Left colon (tissue), 2 donors: Measurements from ENCODE around the gene TOX2. TPM values are rescaled to one million over a fixed set of nuclear protein-coding genes. Genes with fewer than 3 reads are reported as not detected.

Experiments
- ATAC-seq: fragments of 200-7000 bp; cut with Tn5 transposase; one replicate; pipeline ENCODE4 v1.9.1; 2020; ENCODE audit warnings: mild to moderate bottlenecking, moderate library complexity
- DNase-seq, 2 donors: peaks; one replicate each; pipeline ENCODE4 v3.0.0-alpha.2; 2020
- intact Hi-C, 2 donors: fragments of 100-400 bp; cut with DNase I in 1 of 2; cut with micrococcal nuclease in 1 of 2; formaldehyde crosslinking; loops; one replicate each; pipeline versions ENCODE4 v1.11.2 to v1.14.0; 2022; cut with DNase I, micrococcal nuclease
- total RNA-seq, 2 donors: library from RNA; stranded (reverse); fragmentation: NEBNext Ultra II Directional; extraction: Animal tissue kit (Norgen Biotek cat#: 25700); gene quantifications; one replicate each; pipeline ENCODE4 v1.2.1, GENCODE V29; 2021
- donor health status: DM: no; HTN: no; CAD: no.
- donor health status: DM: yes; HTN: yes; CAD: no.

Gene TOX2
- total RNA-seq, 2 donors from 2014 or later = 3.0 to 3.4 TPM

DNA sequence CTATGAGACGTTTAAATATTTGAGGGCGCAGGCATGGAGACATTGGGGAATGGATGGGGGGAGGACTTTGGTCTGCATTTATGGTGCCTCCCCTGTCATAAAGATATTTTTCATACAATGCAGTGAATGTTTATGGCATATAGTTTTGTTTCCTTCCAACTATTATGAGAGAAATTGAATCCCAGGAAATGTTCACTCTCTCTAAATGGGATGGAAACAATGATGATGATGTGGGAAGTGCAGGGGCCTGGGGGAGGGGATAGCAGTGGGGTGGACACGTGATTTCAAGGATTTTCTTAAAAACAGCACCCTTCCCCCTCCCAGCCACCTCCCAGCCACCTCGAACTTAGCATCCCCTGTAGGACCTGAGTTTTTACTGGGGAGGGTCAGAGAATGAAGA, 69.9 kb downstream of the TOX2 start:
- intact Hi-C loops = no loop called here
- peak; percentile 45 to 48 for DNase-seq
- ATAC-seq = peak; percentile 59

DNA sequence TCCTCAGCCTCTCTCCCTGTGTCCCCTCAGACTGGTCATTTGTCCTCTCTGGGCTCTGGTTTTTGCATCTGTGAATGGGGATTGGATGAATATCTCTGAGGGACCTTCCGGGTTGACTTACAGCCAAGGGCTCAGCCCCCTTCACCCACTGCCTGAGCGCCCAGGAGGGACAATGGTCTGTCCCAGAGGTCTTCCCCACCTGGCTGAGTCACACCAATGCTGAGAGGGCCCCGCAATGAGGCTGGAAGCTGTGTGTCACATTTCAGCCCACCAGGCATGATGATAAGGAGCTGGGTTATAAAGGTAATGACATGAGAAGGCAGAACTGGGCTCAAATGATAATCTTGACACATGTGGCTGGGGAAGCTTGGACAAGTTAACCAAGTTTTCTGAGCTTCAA, 70.5 kb downstream of the TOX2 start:
- intact Hi-C loops = no loop called here
- DNase-seq (no peak), ATAC-seq (peak; percentile 17)

DNA sequence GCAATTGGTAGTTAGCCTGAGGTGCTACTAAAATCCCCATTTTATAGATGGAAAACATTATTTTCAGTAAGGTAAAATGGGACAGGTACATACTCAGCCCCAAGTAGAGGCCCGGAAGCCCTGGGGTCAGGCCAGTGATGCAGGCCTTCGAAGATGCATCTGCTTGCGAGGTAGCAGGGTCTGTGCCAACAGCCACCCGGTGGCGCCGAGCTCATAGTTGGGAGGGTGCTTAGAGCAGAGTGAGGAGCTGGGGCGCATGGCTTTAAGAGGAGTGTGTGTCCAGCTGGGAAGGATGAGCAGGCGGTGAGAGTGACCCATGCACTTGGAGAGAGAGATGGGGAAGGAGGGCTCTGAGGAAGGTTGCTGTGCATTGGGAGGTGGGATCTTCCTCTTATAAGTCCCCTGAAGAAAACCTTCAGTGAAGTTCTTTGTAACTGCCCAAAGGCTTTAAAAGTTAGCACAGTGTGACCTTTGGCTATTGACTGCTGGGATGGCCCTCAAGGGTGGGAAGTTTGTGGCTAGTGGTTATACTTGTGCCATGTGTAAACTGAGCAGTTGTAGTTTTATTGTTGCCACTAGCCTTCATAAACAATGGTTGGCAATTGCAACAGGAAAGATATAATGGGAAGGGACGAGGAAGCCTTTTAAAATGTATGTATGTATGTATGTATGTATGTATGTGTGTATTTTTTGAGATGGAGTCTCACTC, 71.1 kb downstream of the TOX2 start:
- DNase-seq (peak; percentile 40 to 64), ATAC-seq (peak; percentile 74)
- intact Hi-C loops = no loop called here

DNA sequence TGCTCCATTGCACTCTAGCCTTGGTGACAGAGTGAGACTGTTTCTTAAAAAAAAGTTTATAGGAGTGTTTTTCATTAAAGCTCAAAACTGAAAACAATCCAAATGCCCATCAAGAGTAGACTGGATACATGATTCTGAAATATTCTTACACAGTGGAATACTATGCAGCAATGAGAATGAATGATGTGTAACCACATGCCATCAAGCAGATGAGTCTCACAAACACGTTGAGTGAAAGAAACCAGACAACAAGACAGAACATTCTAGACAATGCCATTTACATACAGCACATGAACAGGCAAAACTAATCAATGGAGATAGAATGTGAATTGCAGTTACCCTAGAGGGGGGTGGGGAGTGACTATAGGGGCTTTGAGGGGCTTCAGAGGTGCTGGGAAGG, 72.4 kb downstream of the TOX2 start:
- DNase-seq (no peak), ATAC-seq (no peak)
- intact Hi-C loops = no loop called here

DNA sequence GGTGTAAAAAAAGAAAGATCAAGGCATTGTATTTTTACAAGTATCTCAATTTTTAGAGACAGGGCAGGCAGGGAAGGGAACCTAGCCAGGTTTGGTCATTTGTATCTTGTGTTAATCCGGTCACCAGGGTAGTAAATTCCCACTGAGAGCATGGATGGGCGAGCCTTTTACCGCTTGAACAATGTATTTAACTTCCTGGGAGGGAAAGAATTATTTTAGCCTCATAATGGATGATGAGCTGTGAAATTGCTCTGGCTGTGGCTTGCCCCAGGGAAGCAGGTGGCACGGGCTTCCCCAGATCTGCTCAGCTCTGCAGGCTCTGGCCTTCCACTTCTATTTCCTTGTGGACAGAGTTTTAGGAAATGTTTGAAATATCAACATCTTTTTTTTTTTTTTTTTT, 72.9 kb downstream of the TOX2 start:
- intact Hi-C loops = no loop called here
- DNase-seq (no peak), ATAC-seq (peak; percentile 4)

DNA sequence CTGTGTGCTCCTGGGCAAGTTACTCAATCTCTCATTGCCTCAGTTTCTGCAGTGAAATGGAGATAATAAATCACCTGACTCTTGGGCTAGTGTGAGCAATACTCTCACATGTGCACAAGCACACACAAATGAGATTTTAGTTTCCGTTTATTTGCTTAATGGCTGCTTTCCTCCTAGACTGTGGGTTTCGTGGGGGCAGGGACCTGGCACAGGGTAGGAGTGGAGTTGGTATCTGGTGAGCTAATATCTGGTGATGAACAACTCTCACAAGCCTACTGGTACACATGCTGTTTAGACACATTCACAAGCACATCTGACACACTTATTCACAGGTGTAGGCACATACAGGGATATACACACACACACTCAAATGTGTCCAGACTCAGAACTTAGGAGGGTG, 73.8 kb downstream of the TOX2 start:
- ATAC-seq (no peak), DNase-seq (no peak)
- intact Hi-C loops = no loop called here

DNA sequence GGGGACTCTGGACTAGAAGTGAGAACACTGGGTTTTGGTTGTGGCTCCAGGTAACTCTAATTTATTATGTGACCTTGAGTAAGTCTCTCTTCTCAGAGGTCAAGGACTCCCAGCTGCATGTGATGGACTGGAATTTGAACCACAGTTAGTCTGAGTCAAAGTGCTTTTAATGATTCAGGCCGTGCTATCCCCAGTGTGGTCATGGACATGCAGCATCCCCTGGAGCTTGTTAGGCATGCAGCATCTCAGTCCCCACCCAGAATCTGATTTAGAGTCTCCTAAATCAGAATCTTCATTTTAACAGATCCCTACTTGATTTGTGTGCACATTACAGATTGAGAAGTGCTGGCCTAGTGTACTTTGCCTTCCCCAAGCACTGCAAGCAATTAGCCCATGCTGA, 74.2 kb downstream of the TOX2 start:
- intact Hi-C loops = no loop called here
- no peak for ATAC-seq
- DNase-seq = no peak

DNA sequence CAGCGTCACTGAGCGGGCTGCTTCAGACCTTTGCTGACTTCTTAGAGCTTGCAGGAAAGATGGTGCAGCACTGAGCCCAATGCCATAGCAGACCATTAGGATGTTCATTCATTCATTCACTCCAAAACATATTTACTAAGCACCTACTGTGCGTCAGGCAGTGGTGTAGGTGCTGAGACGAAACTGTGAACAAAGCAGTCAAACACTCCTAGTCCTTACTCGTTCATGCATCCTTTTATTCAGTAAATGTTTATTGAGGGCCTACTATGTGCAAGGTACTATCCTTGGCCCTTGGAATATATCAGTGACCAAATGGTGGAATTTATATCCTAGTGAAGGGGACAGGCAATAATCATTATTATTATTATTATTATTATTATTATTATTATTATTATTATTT, 76.6 kb downstream of the TOX2 start:
- intact Hi-C loops = no loop called here
- ATAC-seq = no peak
- DNase-seq = no peak

DNA sequence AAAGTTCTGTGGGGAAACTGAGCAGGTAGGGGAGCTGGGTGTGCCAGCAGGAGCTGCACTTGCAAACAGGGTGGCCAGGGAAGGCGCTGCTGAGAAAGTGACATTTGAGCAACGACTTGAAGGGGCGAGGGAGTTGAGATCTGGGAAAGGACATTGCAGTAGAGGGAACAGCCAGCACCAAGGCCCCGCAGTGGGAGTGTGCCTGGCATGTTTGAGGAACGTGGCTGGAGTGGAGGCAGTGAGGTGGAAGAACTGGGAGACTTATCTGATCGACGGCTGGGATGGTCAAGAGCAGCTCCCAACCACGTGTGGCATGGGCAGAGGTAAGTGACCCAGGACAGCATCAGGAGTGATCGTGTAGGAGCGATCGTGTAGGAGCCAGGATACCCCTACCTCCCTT, 77.3 kb downstream of the TOX2 start:
- intact Hi-C loops = no loop called here
- DNase-seq (no peak), ATAC-seq (no peak)

DNA sequence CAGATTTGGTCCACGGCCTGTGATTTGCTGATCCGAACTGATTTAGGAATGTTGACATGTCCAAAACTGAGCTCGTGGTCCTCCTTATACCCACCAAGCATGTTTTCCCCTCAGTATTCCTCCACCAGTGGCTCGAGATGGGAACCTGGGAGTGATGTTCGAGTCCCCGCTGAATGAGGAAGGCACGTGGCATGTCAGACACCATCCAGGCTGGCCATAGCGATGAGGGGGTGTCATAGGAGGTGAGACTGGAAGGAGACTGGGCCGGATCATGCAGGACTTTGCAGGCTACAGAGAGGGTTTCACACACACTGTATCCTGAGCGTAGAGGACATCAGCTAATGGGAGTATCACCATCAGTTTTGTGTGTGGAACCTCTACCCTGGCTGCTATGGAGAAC, 78.2 kb downstream of the TOX2 start:
- intact Hi-C loops = no loop called here
- ATAC-seq (no peak), DNase-seq (no peak)

DNA sequence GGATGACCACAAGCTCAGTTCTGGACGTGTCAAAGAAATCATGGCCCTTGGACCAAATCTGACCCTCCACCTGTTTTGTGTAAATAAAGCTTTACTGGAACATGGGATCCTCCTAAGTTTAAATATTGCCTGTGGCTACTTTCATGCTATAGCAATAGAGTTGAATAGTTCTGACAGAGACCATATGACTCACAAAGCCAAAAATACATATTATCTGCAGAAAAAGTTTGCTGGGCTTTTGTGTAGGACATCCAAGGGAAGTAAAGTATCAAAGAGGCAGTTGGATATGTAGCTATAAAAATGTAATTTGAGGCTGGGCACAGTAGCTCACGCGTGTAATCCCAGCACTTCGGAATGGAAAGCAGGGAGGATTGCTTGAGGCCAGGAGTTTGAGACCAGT, 78.9 kb downstream of the TOX2 start:
- ATAC-seq (no peak), DNase-seq (no peak)
- intact Hi-C loops = no loop called here

DNA sequence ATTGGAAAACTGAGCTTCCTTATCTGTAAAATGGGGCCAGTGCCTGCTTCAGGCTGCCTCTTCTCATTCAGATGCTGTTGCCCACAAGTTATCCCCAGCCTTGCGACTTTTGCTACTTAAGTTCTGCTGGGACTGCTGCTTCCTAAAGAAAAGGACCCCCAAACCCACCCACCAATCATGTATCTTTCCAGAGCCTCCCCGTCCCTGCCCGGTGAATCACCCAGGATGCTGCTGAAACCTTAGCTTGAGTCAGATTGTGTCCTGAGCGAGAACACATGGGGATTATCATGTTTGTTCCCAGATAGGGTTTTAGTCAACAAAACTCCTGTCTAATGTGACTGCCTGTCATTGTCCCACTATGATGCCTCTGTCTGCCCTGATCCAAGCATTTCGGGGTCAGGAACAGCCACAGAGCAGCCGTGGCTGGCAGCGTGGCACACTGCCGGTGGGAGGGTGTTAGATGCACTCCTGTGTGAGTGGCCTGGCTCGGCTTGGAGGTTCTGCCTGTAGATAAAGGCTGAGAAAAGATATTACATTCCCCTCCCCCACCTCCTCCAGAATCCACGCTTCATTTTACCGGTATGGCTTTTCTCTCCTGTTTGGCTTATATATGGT, 79.9 kb downstream of the TOX2 start:
- ATAC-seq (no peak), DNase-seq (no peak)
- intact Hi-C loops = no loop called here

DNA sequence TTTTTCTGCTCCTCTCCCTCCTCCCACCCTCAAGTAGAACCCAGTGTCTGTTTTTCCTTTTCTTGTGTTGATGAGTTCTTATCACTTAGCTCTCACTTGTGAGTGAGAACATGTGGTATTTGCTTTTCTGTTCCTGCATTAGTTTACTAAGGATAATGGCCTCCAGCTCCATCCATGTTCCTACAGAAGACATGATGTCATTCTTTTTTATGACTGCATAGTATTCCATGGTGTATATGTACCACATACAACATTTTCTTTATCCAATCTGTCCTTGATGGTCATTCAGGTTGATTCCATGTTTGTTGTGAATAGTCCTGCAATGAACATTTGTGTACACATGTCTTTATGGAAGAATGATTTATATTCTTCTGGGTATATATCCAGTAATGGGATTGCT, 81.0 kb downstream of the TOX2 start:
- ATAC-seq (peak; percentile 21), DNase-seq (no peak)
- intact Hi-C loops = no loop called here

DNA sequence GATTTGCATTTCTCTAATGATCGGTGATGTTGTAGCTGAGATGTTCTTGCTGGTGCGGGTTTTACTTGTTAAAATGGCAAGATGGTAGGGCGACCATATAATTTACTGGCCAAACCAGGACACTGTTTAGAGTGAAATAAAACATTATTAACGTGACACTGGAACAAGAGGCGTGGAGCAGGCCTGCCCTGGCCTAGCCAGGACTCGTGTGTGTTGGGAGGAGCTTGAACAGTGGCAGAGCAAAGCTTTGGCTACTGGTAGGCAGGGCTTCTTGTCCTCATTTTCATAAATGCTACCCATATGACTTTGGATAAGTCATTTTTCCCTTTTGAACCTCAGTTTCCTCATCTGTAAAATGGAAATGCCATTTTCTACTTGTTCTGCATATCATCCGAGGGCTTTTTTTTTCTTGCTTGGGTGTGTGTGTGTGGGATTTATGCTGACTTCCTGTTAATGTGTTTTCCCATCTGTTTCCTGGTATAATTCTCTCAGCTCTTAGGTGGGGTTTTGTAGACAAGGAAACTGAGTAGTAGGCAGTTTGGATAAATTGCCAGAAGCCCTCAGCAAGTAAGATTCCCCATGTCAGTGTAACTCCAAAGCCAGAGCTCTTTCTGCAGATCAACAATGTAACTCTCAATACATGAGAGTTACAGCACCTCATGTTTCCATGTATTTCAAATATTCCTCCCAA, 81.7 kb downstream of the TOX2 start:
- DNase-seq (no peak), ATAC-seq (peak; percentile 90)
- intact Hi-C loops = no loop called here

DNA sequence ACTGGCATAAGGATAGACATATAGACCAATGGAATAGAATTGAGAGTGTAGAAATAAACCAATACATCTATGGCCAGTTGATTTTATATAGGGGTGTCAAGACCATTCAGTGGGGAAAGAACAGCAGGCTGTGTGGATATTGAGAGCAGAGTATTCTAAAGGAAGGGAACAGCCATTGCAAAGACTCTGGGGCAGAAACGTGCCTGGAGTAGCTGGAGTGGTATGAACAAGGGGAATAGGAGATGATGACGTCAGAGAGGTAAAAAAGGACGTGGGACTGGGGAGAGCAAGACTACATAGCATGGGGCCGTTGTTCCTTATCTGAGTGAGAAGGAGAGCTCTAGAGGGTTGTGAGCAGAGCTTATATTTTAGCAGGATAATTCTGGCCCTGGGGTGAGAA, 85.2 kb downstream of the TOX2 start:
- intact Hi-C loops = no loop called here
- no peak for DNase-seq

DNA sequence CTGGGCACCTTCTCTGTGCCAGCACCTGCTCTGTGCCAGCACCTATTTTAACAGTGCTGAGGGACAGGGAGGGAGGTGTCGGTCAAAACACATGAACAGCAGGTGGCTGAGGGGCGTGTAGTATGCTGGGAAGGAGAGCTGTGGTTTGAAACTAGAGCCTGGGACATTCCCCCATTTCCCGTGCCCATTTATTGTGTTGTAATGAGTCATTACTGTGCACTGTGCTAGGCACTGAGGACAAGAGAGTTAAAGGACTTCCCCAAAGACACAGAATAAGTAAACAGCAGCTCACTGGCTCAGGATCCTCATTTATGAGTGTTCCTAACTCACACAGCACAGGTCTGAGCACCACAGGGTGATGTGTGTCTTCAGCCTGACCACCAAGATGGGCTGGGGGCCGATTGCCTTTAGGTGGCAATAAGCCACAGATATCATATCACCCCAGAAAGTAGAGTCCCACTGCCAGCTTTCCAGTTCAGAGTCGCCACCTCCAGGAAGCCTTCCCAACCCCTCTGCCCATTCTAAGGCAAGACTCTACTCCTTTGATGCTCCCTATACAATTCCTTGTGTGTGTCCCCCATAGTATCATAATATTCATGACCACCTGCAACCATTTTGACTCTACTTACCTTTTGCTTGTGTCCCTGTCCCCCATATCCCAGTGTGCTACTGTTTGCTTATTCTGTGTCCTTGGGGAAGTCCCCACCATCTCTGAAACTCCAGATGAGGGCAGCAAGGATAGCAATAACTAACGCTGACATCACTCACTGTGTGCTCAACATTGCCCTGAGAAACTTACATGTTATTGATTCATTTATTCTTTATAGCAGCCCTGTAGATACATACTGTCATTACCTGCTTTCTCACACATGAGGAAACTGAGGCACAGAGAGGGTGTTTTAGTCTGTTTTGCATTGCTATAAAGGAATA, 87.3 kb downstream of the TOX2 start:
- intact Hi-C loops = no loop called here
- ATAC-seq (no peak), DNase-seq (peak in 1 of 2 donors; percentile 27)

More for the DNA sequence above, 85.2 kb downstream of the TOX2 start:
- ATAC-seq = no peak

DNA sequence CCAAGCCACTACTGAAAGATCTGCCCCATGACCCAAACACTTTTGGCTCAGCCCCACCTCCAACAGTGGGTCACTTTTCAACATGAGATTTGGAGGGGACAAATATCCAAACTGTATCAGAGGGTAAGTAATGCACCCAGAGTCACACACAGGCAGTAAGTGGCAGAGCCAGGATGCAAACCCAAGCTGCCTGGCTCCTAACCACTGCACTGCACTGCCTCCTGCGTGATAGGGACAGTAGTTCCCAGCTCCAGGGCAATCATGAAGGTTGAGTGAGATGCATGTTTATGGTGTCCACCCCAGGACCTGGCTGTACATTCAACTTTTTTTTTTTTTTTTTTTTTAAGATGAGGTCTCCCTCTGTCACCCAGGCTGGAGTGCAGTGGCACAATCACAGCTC, 88.2 kb downstream of the TOX2 start:
- ATAC-seq (no peak), DNase-seq (no peak)
- intact Hi-C loops = no loop called here

DNA sequence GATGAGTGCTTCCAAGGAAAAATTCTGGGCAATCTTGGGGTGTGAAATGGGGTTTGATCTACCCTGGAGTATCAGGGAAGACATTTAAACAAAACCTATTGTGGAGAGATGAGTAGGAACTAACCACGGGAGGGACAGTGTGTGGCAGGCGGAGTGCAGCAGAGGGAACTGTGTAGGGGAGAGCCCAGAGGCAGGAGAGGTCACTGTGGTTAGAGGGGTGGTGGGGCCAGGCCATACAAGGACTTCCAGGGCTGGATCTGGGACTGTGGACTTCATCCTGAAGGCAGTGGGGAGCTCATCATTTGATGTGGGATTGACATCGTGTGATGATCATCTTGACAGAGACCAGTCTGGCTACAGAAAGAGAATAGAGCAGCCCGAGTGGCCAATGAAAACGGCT, 89.0 kb downstream of the TOX2 start:
- DNase-seq = peak in 1 of 2 donors; percentile 8
- intact Hi-C loops = no loop called here
- no peak for ATAC-seq

DNA sequence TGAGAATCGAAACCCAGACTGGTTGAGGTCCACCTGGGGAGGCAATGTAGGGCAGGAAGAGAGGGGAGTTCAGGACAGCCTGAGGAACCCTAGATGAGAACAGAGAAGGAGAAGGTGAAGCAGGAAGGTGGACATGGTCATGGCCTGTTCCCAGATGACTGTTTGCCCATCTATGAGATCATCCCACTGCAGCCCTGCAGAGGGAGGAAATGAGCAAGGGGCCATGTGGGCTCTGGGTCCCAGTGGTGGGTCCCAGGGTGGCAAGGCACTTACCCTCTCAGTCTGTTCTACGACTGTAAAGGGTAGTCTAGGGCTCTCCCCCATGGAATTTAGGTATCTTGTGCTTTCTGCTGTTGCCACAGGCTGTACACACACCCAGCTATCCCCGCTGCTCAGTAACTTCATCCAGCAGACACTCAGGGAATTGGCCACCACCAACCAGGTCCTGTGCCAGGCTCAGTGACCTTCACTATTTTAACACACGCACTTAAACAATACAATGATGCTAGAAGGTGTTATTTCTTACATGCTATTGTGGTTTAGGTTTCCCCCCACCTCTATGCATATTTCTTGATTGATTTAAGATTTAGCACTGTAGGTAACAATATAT, 89.8 kb downstream of the TOX2 start:
- peak in 1 of 2 donors; percentile 13 for DNase-seq
- intact Hi-C loops = no loop called here
- no peak for ATAC-seq
